HT-29 (cell line): ENCODE data around the gene RAB26. TPM values are rescaled to one million over a fixed set of nuclear protein-coding genes. Genes with fewer than 3 reads are reported as not detected.
A peak's percentile ranks its signal among the peaks of the same experiment; 100 is the strongest.

Experiments used
- DNase-seq: peaks from one replicate; pipeline ENCODE4 v3.0.0-alpha.2; 2015; ENCODE audit warnings: low spot score
- total RNA-seq: library from RNA; depleted of rRNA; stranded (reverse); fragments of >200 nt; shearing (Covaris generic); gene quantifications from 2 replicates; pipeline ENCODE4 v1.2.3, GENCODE V29; 2014

Gene RAB26
- total RNA-seq, 1 experiment from 2014 or later = 24.9 TPM

GRCh38 chr16:2159175-2159838, 10.9 kb downstream of the RAB26 start:
- DNase-seq = peak; percentile 74

GRCh38 chr16:2160915-2161551, 12.6 kb downstream of the RAB26 start:
- no peak for DNase-seq

- no peak for DNase-seq
Measured at GRCh38 chr16:2161911-2162310, 13.5 kb downstream of the RAB26 start.

GRCh38 chr16:2162676-2163118, 14.3 kb downstream of the RAB26 start:
- peak; percentile 43 for DNase-seq

GRCh38 chr16:2163211-2163881, 14.9 kb downstream of the RAB26 start:
- DNase-seq = peak; percentile 81

- DNase-seq = no peak
Measured at GRCh38 chr16:2165861-2166260, 17.4 kb downstream of the RAB26 start.

GRCh38 chr16:2166263-2167067, 18.0 kb downstream of the RAB26 start:
- no peak for DNase-seq

- DNase-seq = no peak
Measured at GRCh38 chr16:2167068-2167638, 18.7 kb downstream of the RAB26 start.

- no peak for DNase-seq
Measured at GRCh38 chr16:2170080-2170479, 21.7 kb downstream of the RAB26 start.

GRCh38 chr16:2170587-2171435, 22.4 kb downstream of the RAB26 start:
- DNase-seq = no peak

GRCh38 chr16:2171601-2172178, 23.3 kb downstream of the RAB26 start:
- no peak for DNase-seq

- DNase-seq = no peak
Measured at GRCh38 chr16:2172688-2173335, 24.4 kb downstream of the RAB26 start.

GRCh38 chr16:2173366-2173765, 24.9 kb downstream of the RAB26 start:
- DNase-seq = no peak

- no peak for DNase-seq
Measured at GRCh38 chr16:2173916-2174315, 25.5 kb downstream of the RAB26 start.

GRCh38 chr16:2174396-2175131, 26.1 kb downstream of the RAB26 start:
- no peak for DNase-seq

- no peak for DNase-seq
Measured at GRCh38 chr16:2175454-2175853, 27.0 kb downstream of the RAB26 start.

- DNase-seq = no peak
Measured at GRCh38 chr16:2176047-2176446, 27.6 kb downstream of the RAB26 start.

GRCh38 chr16:2177101-2177500, 28.7 kb downstream of the RAB26 start:
- DNase-seq = no peak

GRCh38 chr16:2177561-2177960, 29.1 kb downstream of the RAB26 start:
- DNase-seq = no peak
